Peyer's patch (tissue), 4 donors: ENCODE data around the gene GVQW3.

Experiments
- POLR2A ChIP-seq, 2 donors: fragments of 450-650 bp; IDR thresholded peaks; one replicate each; pipeline ENCODE4 v1.5.1; 2017; ENCODE audit warnings: antibody characterized with exemption in 2 of 2, mild to moderate bottlenecking in 2 of 2, moderate library complexity in 2 of 2
- TF ChIP-seq, protein P1 (sequence below), 6 experiments: fragments of 450-650 bp in 4 of 6; fragments of 200-600 bp in 2 of 6; sonication (generic) in 1 of 6; IDR thresholded peaks; one replicate each; pipeline ENCODE4 v1.5.1; 2017 to 2019; ENCODE audit warnings: antibody characterized with exemption in 6 of 6, mild to moderate bottlenecking in 3 of 6, moderate library complexity in 1 of 6

DNA sequence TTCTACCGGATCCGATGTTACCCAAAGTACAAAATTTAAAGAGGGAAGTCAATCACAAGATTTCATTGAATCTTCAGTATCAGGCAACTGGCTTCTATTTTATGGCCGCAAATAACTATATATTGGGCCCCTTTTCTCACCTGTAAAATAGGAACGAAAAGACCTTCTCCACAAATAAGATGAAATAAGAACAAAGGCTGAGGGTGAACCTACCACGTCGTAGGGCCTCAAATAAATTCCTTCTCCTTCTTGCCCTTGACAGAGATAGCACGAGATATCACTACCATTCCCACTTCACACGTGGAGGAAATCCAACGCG, 62.9 kb downstream of the GVQW3 start:
- TF ChIP-seq, protein P1, sequence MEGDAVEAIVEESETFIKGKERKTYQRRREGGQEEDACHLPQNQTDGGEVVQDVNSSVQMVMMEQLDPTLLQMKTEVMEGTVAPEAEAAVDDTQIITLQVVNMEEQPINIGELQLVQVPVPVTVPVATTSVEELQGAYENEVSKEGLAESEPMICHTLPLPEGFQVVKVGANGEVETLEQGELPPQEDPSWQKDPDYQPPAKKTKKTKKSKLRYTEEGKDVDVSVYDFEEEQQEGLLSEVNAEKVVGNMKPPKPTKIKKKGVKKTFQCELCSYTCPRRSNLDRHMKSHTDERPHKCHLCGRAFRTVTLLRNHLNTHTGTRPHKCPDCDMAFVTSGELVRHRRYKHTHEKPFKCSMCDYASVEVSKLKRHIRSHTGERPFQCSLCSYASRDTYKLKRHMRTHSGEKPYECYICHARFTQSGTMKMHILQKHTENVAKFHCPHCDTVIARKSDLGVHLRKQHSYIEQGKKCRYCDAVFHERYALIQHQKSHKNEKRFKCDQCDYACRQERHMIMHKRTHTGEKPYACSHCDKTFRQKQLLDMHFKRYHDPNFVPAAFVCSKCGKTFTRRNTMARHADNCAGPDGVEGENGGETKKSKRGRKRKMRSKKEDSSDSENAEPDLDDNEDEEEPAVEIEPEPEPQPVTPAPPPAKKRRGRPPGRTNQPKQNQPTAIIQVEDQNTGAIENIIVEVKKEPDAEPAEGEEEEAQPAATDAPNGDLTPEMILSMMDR (IDR thresholded peaks at IDR 0.05) = no peak
- no peak for TF ChIP-seq POLR2A (IDR thresholded peaks at IDR 0.05)
